Tibial nerve (tissue), 4 donors: ENCODE measurements around the gene TUBB8B. TPM values are rescaled to one million over a fixed set of nuclear protein-coding genes. Genes with fewer than 3 reads are reported as not detected.
"Not testable (repeated sequence)": the region's sequence is repeated elsewhere in the genome, so short reads cannot be mapped to it uniquely, and the experiment has no call there.

Experiments
- DNase-seq, 2 donors: peaks; one replicate each; pipeline ENCODE4 v3.0.0-alpha.2; 2019; ENCODE audit warnings: low spot score in 2 of 2
- H3K27ac ChIP-seq, 4 donors: fragments of 200-600 bp; sonication (generic) in 3 of 4; one replicate each; pipeline ENCODE4 v1.5.1; 2017 to 2019; ENCODE audit warnings: mild to moderate bottlenecking in 1 of 4
- H3K27me3 ChIP-seq, 2 donors: fragments of 200-600 bp; sonication (generic) in 1 of 2; one replicate each; pipeline versions ENCODE4 v1.5.1 to v1.6.0; 2017 to 2019
- H3K36me3 ChIP-seq, 3 donors: fragments of 200-600 bp; sonication (generic); one replicate each; pipeline ENCODE4 v1.5.1; 2018 to 2019
- H3K4me1 ChIP-seq, 4 donors: fragments of 200-600 bp; sonication (generic) in 3 of 4; one replicate each; pipeline ENCODE4 v1.5.1; 2017 to 2019
- H3K4me3 ChIP-seq, 4 donors: fragments of 200-600 bp; sonication (generic) in 3 of 4; one replicate each; pipeline ENCODE4 v1.5.1; 2017 to 2019; ENCODE audit warnings: mild to moderate bottlenecking in 1 of 4, moderate library complexity in 1 of 4
- H3K9me3 ChIP-seq, 4 donors: fragments of 200-600 bp; sonication (generic) in 3 of 4; one replicate each; pipeline ENCODE4 v1.5.1; 2017 to 2019
- WGBS, 2 donors: methylation state at CpG; one replicate each; pipeline ENCODE4 v1.1.5; 2018; 5-methylcytosine and 5-hydroxymethylcytosine counted together
- total RNA-seq, 4 donors: library from RNA; depleted of rRNA; stranded (reverse); fragments of >200 nt; gene quantifications; one replicate each; pipeline ENCODE4 v1.1.0, GENCODE V29; 2016

Gene TUBB8B
- total RNA-seq, 4 donors from 2014 or later, result not detected

DNA sequence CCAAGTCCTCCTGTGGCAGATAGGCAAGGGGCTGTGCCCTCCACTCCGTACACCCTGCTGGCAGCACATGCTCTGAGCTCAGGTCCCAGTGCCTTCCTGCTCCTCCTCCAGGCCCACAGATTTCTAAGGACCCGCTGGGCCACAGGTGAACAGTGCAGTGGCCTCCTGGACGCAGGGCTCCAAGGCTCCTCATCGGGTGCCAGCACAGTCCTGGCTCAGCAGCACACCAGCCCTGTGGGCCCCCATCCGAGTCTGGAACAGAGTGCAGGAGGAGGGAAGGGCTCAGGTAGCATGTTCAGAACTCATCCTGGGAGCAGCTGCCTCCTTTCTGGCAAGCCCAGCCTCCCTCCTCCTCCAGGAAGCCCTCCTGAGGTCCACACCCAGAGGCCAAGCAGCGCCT, 30.8 kb upstream of the TUBB8B start:
- not testable (repeated sequence) for H3K36me3 ChIP-seq, H3K27me3 ChIP-seq, H3K9me3 ChIP-seq, DNase-seq, H3K4me3 ChIP-seq, H3K4me1 ChIP-seq, H3K27ac ChIP-seq
- WGBS, 2 donors, result 80 to 89% methylated on average over 3 to 6 of the region's 6 CpGs

DNA sequence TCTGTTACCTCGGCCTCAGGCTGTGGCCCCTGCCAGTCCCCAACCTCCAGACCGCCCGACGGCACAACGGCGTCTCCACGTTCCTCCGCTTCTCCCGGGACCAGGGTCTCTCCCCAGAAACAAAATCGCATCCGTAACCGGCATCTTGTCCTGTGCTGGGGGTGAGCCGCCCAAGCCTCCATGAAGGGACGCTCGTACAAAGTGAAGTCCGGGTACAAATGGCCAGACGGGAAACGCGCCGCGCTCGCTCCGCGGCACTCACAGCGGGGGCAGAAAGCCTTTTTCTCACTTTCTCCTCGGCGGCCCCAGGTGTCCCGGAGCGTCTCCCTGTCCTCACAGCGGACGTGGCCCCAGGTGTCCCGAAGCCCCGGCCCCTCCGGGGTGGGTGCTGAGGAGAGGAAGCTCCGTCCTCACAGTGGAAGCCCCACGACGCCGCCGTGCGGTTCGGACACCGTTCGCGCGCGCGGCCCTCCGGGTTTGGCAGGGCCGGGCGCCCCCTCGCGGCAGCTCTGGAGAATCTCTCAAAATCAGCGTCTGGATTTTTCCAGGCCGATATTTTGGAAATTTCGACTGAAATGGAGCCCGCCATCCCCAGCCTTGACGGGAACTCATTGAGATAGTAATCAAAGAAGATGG, 26.2 kb upstream of the TUBB8B start:
- H3K4me3 ChIP-seq, result peak overlapping the region in 1 of 4 donors; percentile 33
- not testable (repeated sequence) for H3K36me3 ChIP-seq, H3K4me1 ChIP-seq, H3K27ac ChIP-seq, H3K27me3 ChIP-seq, H3K9me3 ChIP-seq, DNase-seq
- WGBS, 2 donors, result 74 to 76% methylated on average over 54 to 57 of the region's 57 CpGs

DNA sequence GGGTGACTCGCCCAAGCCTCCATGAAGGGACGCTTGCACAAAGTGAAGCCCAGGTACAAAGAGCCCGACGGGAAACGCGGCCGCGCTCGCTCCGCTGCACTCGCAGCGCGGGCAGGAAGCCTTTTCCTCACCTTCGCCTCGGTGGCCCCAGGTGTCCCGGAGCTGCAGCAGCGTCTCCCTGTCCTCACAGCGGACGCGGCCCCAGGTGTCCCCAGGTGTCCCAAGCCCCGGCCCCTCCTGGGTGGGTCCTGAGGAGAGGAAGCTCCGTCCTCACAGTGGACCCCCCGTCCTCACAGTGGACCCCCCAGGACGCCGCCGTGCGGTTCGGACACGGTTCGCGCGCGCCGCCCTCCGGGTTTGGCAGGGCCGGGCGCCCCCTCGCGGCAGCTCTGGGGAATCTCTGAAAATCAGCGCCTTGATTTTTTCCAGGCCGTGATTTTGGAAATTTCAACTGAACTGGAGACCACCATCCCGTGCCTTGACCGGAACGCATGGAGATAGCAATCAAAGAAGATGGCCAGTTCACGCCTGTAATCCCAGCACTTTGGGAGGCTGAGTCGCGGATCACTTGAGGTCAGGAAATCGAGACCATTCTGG, 23.9 kb upstream of the TUBB8B start:
- not testable (repeated sequence) for H3K4me1 ChIP-seq, H3K27me3 ChIP-seq, H3K4me3 ChIP-seq, H3K9me3 ChIP-seq, H3K36me3 ChIP-seq, DNase-seq, H3K27ac ChIP-seq
- 56 to 63% methylated on average over 33 to 47 of the region's 48 CpGs for WGBS, 2 donors

DNA sequence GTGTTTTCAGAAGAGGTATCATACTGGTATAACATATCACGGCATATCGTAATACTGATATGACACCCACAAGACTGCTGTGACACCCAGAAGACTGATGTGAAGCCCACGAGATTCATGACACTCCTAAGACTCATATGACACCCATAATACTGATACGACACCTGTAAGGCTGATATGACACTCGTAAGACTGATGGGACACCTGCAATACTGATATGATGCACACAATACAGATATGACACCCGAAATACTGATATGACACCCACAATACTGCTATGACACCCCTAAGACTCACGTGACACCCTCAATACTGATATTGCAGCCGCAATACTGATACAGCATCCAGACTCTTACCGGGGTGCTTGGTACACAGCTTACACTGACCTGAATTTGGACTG, 18.3 kb upstream of the TUBB8B start:
- not testable (repeated sequence) for H3K36me3 ChIP-seq, H3K4me3 ChIP-seq, H3K27ac ChIP-seq, DNase-seq, H3K9me3 ChIP-seq, H3K4me1 ChIP-seq, H3K27me3 ChIP-seq
- 68 to 72% methylated on average over 9 of the region's 9 CpGs for WGBS, 2 donors

DNA sequence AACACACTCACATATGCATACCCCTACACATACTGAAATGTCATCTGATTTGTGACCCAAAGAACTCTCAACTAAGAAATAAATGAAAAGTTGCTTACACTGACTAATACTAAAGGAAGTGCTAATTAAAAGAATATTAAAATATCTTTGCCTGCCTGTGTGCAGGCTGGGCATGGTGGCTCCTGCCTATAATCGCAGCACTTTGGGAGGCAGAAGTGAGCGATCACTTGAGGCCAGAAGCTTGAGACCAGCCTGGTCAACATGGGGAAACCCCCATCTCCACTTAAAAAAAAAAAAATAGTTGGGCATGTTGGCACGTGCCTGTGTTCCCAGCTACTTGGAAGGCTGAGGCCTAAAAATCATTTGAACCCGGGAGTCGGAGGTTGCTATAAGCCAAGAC, 14.9 kb upstream of the TUBB8B start:
- 86 to 88% methylated on average over 5 of the region's 5 CpGs for WGBS, 2 donors

DNA sequence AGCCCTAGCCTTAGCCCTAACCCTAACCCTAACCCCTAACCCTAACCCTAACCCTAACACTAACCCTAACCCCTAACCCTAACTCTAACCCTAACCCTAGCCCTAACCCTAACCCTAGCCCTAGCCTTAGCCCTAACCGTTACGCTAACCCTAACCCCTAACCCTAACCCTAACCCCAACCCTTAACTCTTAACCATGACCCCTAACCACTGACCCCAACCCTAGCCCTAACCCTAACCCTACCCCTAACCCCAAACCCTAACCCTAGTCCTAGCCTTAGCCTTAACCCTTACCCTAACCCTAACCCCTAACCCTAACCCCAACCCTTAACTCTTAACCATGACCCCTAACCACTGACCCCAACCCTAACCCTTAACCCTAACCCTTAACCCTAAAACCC, 14.2 kb upstream of the TUBB8B start:
- H3K4me3 ChIP-seq, DNase-seq, H3K9me3 ChIP-seq, H3K27me3 ChIP-seq, H3K36me3 ChIP-seq, H3K4me1 ChIP-seq, H3K27ac ChIP-seq: not testable (repeated sequence)
- 93 to 95% methylated on average over 2 of the region's 2 CpGs for WGBS, 2 donors

More for the DNA sequence above, 14.9 kb upstream of the TUBB8B start:
- H3K9me3 ChIP-seq, H3K27ac ChIP-seq, H3K36me3 ChIP-seq, H3K4me3 ChIP-seq, DNase-seq, H3K27me3 ChIP-seq, H3K4me1 ChIP-seq: not testable (repeated sequence)

DNA sequence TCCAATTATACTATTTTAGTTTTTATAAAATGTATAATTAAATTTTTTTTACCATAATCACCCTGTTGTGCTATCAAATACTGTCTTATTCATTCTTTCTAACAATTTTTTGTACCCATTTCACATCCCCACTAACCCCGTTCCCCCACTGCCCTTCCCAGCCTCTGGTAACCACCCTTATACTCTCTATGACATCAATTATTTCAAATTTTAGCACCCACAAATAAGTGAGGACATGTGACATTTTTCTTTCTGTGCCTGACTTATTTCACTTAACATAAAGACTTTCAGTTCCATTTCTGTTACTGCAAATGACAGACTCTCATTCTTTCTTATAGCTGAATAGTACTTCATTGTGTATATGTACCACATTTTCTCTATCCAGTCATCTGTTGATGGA, 5.0 kb upstream of the TUBB8B start:
- WGBS, 2 donors, result 77 to 86% methylated on average over 1 of the region's 1 CpG
- not testable (repeated sequence) for H3K4me1 ChIP-seq, H3K36me3 ChIP-seq, H3K4me3 ChIP-seq, H3K9me3 ChIP-seq, DNase-seq, H3K27ac ChIP-seq, H3K27me3 ChIP-seq

DNA sequence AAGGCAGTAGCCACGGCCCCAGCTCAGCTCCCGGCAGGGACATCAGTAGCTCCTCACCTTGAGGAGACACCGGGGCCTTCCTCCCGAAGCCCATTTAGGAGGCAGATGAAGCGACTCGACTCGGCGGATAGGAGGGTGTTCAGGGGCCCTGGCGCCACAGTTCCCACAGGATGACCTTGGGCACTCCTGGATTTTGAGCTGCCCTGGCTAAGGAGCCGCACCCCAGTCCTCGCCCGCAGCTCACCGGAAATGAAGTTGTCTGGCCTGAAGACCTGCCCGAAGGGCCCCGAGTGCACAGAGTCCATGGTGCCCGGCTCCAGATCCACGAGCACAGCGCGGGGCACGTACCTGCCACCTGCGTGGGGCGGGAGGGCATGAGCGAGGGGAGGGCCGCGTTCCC, 719 bp downstream of the TUBB8B start:
- not testable (repeated sequence) for H3K36me3 ChIP-seq, DNase-seq, H3K27ac ChIP-seq, H3K4me3 ChIP-seq, H3K27me3 ChIP-seq, H3K4me1 ChIP-seq, H3K9me3 ChIP-seq
- 94 to 96% methylated on average over 20 of the region's 25 CpGs for WGBS, 2 donors

DNA sequence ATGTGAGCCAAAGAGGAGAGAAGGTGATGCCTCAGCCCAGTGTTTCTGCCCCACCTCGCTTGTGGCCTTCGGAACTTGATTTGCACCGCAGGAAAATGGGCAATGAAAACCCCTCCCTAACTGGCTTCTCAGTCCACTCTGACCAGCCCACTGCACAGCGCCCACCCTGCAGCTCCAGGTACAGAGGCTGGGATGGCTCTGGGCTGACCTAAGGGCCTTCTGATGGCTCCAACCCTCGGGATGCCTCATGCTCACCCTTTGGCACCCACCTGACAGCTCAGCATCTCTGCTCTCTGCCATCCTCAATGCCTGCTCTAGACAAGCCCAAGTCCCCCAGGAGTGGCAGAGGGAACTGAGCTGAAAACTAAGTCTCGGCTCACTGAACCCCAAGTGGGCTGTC, 36.2 kb downstream of the TUBB8B start:
- H3K36me3 ChIP-seq, H3K9me3 ChIP-seq, DNase-seq, H3K4me1 ChIP-seq, H3K27me3 ChIP-seq, H3K27ac ChIP-seq, H3K4me3 ChIP-seq: not testable (repeated sequence)
- no CpG with 5 or more reads among the region's 6 CpGs for WGBS, 2 donors

DNA sequence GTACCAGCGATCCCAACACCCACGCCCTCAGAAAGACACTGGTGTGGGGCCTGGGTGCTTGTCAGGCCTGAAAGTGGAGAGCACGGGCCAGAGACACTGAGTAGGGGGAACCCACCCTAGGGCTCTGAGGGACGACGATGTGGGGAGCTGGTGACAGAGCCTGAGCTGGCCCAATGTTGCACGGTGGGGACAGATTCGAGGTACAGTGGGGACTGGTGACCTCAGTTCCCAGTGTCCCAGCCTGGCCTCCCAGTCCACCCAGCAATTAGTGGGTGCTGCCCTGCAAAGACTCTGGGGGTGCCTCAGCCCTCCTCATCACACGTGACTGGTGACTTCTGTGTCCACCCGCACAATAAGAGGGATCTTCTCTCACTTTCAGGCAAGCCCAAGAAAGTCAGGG, 36.6 kb downstream of the TUBB8B start:
- H3K4me1 ChIP-seq, H3K27ac ChIP-seq, H3K27me3 ChIP-seq, H3K4me3 ChIP-seq, DNase-seq, H3K9me3 ChIP-seq, H3K36me3 ChIP-seq: not testable (repeated sequence)
- WGBS, 2 donors, result no CpG with 5 or more reads among the region's 9 CpGs

DNA sequence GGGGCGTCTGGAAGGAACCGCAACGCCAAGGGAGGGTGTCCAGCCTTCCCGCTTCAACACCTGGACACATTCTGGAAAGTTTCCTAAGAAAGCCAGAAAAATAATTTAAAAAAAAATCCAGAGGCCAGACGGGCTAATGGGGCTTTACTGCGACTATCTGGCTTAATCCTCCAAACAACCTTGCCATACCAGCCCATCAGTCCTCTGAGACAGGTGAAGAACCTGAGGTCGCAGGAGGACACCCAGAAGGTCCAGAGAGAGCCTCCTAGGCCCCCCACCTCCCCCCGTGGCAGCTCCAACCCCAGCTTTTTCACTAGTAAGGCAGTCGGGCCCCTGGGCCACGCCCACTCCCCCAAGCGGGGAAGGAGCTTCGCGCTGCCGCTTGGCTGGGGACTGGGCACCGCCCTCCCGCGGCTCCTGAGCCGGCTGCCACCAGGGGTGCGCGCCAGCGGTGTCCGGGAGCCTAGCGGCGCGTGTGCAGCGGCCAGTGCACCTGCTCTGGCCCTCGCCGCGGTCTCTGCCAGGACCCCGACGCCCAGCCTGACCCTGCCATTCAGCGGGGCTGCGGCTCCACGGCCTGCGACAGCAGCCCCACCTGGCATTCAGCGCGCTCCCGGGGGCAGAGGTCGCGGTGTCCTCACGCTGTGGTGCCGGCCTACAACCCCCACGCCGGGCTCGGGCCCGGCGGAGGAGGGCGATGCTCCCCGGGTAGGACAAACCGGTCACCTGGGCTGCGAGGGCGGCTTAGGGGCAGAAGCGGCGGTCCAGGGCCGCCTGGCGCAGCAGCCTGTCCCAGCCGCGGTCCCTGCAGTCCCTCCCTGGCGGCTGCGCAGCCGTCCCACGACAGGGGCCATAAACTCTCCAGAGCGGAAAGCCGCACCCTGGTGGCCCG, 37.8 kb downstream of the TUBB8B start:
- H3K9me3 ChIP-seq, H3K27ac ChIP-seq, DNase-seq, H3K27me3 ChIP-seq, H3K36me3 ChIP-seq, H3K4me3 ChIP-seq, H3K4me1 ChIP-seq: not testable (repeated sequence)
- 90% methylated on average over 12 of the region's 65 CpGs; no CpG with 5 or more reads in 1 of the 2 donors for WGBS, 2 donors

DNA sequence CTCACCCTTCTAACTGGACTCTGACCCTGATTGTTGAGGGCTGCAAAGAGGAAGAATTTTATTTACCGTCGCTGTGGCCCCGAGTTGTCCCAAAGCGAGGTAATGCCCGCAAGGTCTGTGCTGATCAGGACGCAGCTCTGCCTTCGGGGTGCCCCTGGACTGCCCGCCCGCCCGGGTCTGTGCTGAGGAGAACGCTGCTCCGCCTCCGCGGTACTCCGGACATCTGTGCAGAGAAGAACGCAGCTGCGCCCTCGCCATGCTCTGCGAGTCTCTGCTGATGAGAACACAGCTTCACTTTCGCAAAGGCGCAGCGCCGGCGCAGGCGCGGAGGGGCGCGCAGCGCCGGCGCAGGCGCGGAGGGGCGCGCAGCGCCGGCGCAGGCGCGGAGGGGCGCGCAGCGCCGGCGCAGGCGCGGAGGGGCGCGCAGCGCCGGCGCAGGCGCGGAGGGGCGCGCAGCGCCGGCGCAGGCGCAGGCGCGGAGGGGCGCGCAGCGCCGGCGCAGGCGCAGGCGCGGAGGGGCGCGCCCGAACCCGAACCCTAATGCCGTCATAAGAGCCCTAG, 38.7 kb downstream of the TUBB8B start:
- 82 to 88% methylated on average over 56 to 64 of the region's 75 CpGs for WGBS, 2 donors
- DNase-seq, result not testable (repeated sequence)

DNA sequence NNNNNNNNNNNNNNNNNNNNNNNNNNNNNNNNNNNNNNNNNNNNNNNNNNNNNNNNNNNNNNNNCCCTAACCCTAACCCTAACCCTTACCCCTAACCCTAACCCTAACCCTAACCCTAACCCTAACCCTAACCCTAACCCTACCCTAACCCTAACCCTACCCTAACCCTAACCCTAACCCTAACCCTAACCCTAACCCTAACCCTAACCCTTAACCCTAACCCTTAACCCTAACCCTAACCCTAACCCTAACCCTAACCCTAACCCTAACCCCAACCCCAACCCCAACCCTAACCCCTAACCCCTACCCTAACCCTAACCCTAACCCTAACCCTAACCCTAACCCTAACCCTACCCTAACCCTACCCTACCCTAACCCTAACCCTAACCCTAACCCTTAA, 39.5 kb downstream of the TUBB8B start:
- H3K27ac ChIP-seq, H3K36me3 ChIP-seq, H3K9me3 ChIP-seq, DNase-seq, H3K27me3 ChIP-seq, H3K4me1 ChIP-seq, H3K4me3 ChIP-seq: not testable (repeated sequence)

More for the DNA sequence above, 38.7 kb downstream of the TUBB8B start:
- not testable (repeated sequence) for H3K4me1 ChIP-seq, H3K4me3 ChIP-seq, H3K36me3 ChIP-seq, H3K27me3 ChIP-seq, H3K27ac ChIP-seq, H3K9me3 ChIP-seq
